ENCODE results near the gene DNASE1L2.

DNASE1L2 gene

GRCh38 chr16:2236337-2237101, at the start of gene DNASE1L2:
Gene DNASE1L2 (plus strand): TSS chr16:2236444. CDS start chr16:2236817, 373 bp downstream.
- H3K4me3 ChIP-seq: no peak within 1 kb of the TSS
- H3K36me3 ChIP-seq (replicated peaks): peaks cover 43% of the 10 kb centered on the region
- H3K4me1 ChIP-seq: no peaks in the 10 kb centered on the region
- in situ Hi-C loops (cut with MboI; ENCODE audit: low sequenced_read_pairs): no loop called here
- no peaks in the 10 kb centered on the region for H3K27me3 ChIP-seq (ENCODE audit: low read depth)
- DNase-seq (ENCODE audit: low spot score in 2 of 2): peak in 1 of 2 experiments; percentile 56
- H3K9me3 ChIP-seq: no peaks in the 10 kb centered on the region

- in situ Hi-C loops (cut with MboI; ENCODE audit: low sequenced_read_pairs): no loop called here
- Histone ChIP-seq H3K36me3 (replicated peaks) (peaks cover 8% of the 10 kb centered on the region; the same call in 1 of the 2 replicates), H3K4me1 (no peaks in the 10 kb centered on the region), H3K27me3 (ENCODE audit: low read depth) (no peaks in the 10 kb centered on the region), H3K9me3 (no peaks in the 10 kb centered on the region), H3K4me3 (no peak overlapping the region)
- DNase-seq (ENCODE audit: low spot score in 2 of 2): no peak
Measured at GRCh38 chr16:2186505-2186904, 49.7 kb upstream of the DNASE1L2 start.

GRCh38 chr16:2187212-2187611, 49.0 kb upstream of the DNASE1L2 start:
- in situ Hi-C loops (cut with MboI; ENCODE audit: low sequenced_read_pairs): no loop called here
- H3K36me3 ChIP-seq (replicated peaks): peaks cover 7% of the 10 kb centered on the region; the same call in 1 of the 2 replicates
- no peaks in the 10 kb centered on the region for H3K4me1 ChIP-seq
- DNase-seq (ENCODE audit: low spot score in 2 of 2): no peak
- no peak overlapping the region for H3K4me3 ChIP-seq
- no peaks in the 10 kb centered on the region for H3K9me3 ChIP-seq
- no peaks in the 10 kb centered on the region for H3K27me3 ChIP-seq (ENCODE audit: low read depth)

- Histone ChIP-seq H3K4me3 (no peak overlapping the region), H3K9me3 (no peaks in the 10 kb centered on the region), H3K36me3 (replicated peaks) (no peaks in the 10 kb centered on the region), H3K4me1 (no peaks in the 10 kb centered on the region), H3K27me3 (ENCODE audit: low read depth) (no peaks in the 10 kb centered on the region)
- in situ Hi-C loops (cut with MboI; ENCODE audit: low sequenced_read_pairs): no loop called here
- no peak for DNase-seq (ENCODE audit: low spot score in 2 of 2)
Measured at GRCh38 chr16:2188395-2188794, 47.8 kb upstream of the DNASE1L2 start.

GRCh38 chr16:2189252-2189893, 46.9 kb upstream of the DNASE1L2 start:
- Histone ChIP-seq H3K4me3 (no peak overlapping the region), H3K36me3 (replicated peaks) (no peaks in the 10 kb centered on the region), H3K4me1 (no peaks in the 10 kb centered on the region), H3K27me3 (ENCODE audit: low read depth) (no peaks in the 10 kb centered on the region), H3K9me3 (no peaks in the 10 kb centered on the region)
- DNase-seq (ENCODE audit: low spot score in 2 of 2): no peak
- in situ Hi-C loops (cut with MboI; ENCODE audit: low sequenced_read_pairs): no loop called here

GRCh38 chr16:2190002-2190658, 46.1 kb upstream of the DNASE1L2 start:
- in situ Hi-C loops (cut with MboI; ENCODE audit: low sequenced_read_pairs): no loop called here
- Histone ChIP-seq H3K27me3 (ENCODE audit: low read depth) (no peaks in the 10 kb centered on the region), H3K4me1 (peaks cover 6% of the 10 kb centered on the region), H3K9me3 (no peaks in the 10 kb centered on the region), H3K4me3 (no peak overlapping the region), H3K36me3 (replicated peaks) (no peaks in the 10 kb centered on the region)
- DNase-seq (ENCODE audit: low spot score in 2 of 2): no peak

GRCh38 chr16:2190659-2191445, 45.4 kb upstream of the DNASE1L2 start:
- H3K36me3 ChIP-seq (replicated peaks): no peaks in the 10 kb centered on the region
- H3K9me3 ChIP-seq: no peaks in the 10 kb centered on the region
- in situ Hi-C loops (cut with MboI; ENCODE audit: low sequenced_read_pairs): no loop called here
- H3K4me3 ChIP-seq: no peak overlapping the region
- DNase-seq (ENCODE audit: low spot score in 2 of 2): no peak
- no peaks in the 10 kb centered on the region for H3K27me3 ChIP-seq (ENCODE audit: low read depth)
- peaks cover 11% of the 10 kb centered on the region for H3K4me1 ChIP-seq

- in situ Hi-C loops (cut with MboI; ENCODE audit: low sequenced_read_pairs): no loop called here
- no peaks in the 10 kb centered on the region for H3K27me3 ChIP-seq (ENCODE audit: low read depth)
- no peak for DNase-seq (ENCODE audit: low spot score in 2 of 2)
- peaks cover 11% of the 10 kb centered on the region for H3K4me1 ChIP-seq
- H3K36me3 ChIP-seq (replicated peaks): no peaks in the 10 kb centered on the region
- H3K4me3 ChIP-seq: no peak overlapping the region
- no peaks in the 10 kb centered on the region for H3K9me3 ChIP-seq
Measured at GRCh38 chr16:2191446-2191706, 44.9 kb upstream of the DNASE1L2 start.

- in situ Hi-C loops (cut with MboI; ENCODE audit: low sequenced_read_pairs): no loop called here
- no peak overlapping the region for H3K4me3 ChIP-seq
- DNase-seq (ENCODE audit: low spot score in 2 of 2): peak in 1 of 2 experiments; percentile 83
- H3K36me3 ChIP-seq (replicated peaks): no peaks in the 10 kb centered on the region
- H3K27me3 ChIP-seq (ENCODE audit: low read depth): no peaks in the 10 kb centered on the region
- no peaks in the 10 kb centered on the region for H3K9me3 ChIP-seq
- H3K4me1 ChIP-seq: peaks cover 11% of the 10 kb centered on the region
Measured at GRCh38 chr16:2194166-2194834, 41.9 kb upstream of the DNASE1L2 start.

GRCh38 chr16:2194852-2195321, 41.4 kb upstream of the DNASE1L2 start:
- in situ Hi-C loops (cut with MboI; ENCODE audit: low sequenced_read_pairs): no loop called here
- H3K36me3 ChIP-seq (replicated peaks): no peaks in the 10 kb centered on the region
- H3K4me1 ChIP-seq: peaks cover 11% of the 10 kb centered on the region
- peak overlapping the region; percentile 37 for H3K4me3 ChIP-seq
- DNase-seq (ENCODE audit: low spot score in 2 of 2): peak; percentile 56 to 67
- H3K27me3 ChIP-seq (ENCODE audit: low read depth): no peaks in the 10 kb centered on the region
- H3K9me3 ChIP-seq: no peaks in the 10 kb centered on the region

- no peaks in the 10 kb centered on the region for H3K27me3 ChIP-seq (ENCODE audit: low read depth)
- H3K9me3 ChIP-seq: no peaks in the 10 kb centered on the region
- H3K4me1 ChIP-seq: peaks cover 11% of the 10 kb centered on the region
- in situ Hi-C loops (cut with MboI; ENCODE audit: low sequenced_read_pairs): no loop called here
- H3K4me3 ChIP-seq: peak overlapping the region; percentile 37
- no peaks in the 10 kb centered on the region for H3K36me3 ChIP-seq (replicated peaks)
- DNase-seq (ENCODE audit: low spot score in 2 of 2): no peak
Measured at GRCh38 chr16:2195322-2196161, 40.7 kb upstream of the DNASE1L2 start.

GRCh38 chr16:2196162-2196980, 39.9 kb upstream of the DNASE1L2 start, which contains the start of gene CASKIN1:
Gene CASKIN1 (minus strand): TSS chr16:2196605. CDS start chr16:2196432, 173 bp downstream.
- H3K9me3 ChIP-seq: no peaks in the 10 kb centered on the region
- no peaks in the 10 kb centered on the region for H3K36me3 ChIP-seq (replicated peaks)
- H3K4me1 ChIP-seq: peaks cover 11% of the 10 kb centered on the region
- DNase-seq (ENCODE audit: low spot score in 2 of 2): peak in 1 of 2 experiments; percentile 58
- peak within 1 kb of the TSS; percentile 37 for H3K4me3 ChIP-seq
- in situ Hi-C loops (cut with MboI; ENCODE audit: low sequenced_read_pairs): no loop called here
- no peaks in the 10 kb centered on the region for H3K27me3 ChIP-seq (ENCODE audit: low read depth)
